Endothelial cell of umbilical vein (primary cell): Measurements from ENCODE around the gene PSAP.

Source experiments
- CTCF ChIP-seq, 2 donors: IDR thresholded peaks; 1 replicate in 1 of 2; 2 replicates in 1 of 2; pipeline ENCODE4 v1.5.1; 2011; ENCODE audit warnings: low read length in 2 of 2, mild to moderate bottlenecking in 2 of 2, moderate library complexity in 2 of 2, control low read depth in 1 of 2, inconsistent platforms in 1 of 2, low read depth in 1 of 2; ENCODE audit not compliant: insufficient read depth in 1 of 2; ENCODE audit errors: extremely low read depth in 1 of 2
- EZH2 ChIP-seq: IDR thresholded peaks from 2 replicates; pipeline ENCODE4 v1.6.1; 2012; ENCODE audit warnings: borderline replicate concordance, low read depth, mild to moderate bottlenecking, moderate library complexity, low read length, inconsistent platforms; ENCODE audit not compliant: severe bottlenecking
- FOS ChIP-seq: IDR thresholded peaks from 2 replicates; pipeline ENCODE4 v1.6.1; 2011; ENCODE audit warnings: mild to moderate bottlenecking, low read length, moderate library complexity, borderline replicate concordance; ENCODE audit not compliant: insufficient read depth
- GATA2 ChIP-seq: IDR thresholded peaks from 2 replicates; pipeline ENCODE4 v1.7.0; 2011; ENCODE audit warnings: low read depth, mild to moderate bottlenecking, moderate library complexity, mixed read lengths, low read length; ENCODE audit not compliant: insufficient read length, insufficient read depth
- JUN ChIP-seq: IDR thresholded peaks from 2 replicates; pipeline ENCODE4 v1.6.1; 2011; ENCODE audit warnings: borderline replicate concordance, low read depth; ENCODE audit not compliant: insufficient read length, insufficient read depth
- MAX ChIP-seq: IDR thresholded peaks from 2 replicates; pipeline ENCODE4 v1.6.1; 2011; ENCODE audit not compliant: insufficient read depth, insufficient read length
- MYC ChIP-seq: IDR thresholded peaks from one replicate; pipeline ENCODE4 v1.6.1; 2011; ENCODE audit warnings: mild to moderate bottlenecking, low read depth, low read length
- POLR2A ChIP-seq: IDR thresholded peaks from 2 replicates; pipeline ENCODE4 v1.6.1; 2012; ENCODE audit warnings: low read depth, mild to moderate bottlenecking, control low read depth, low read length
- POLR2AphosphoS5 ChIP-seq: IDR thresholded peaks from 2 replicates; pipeline ENCODE4 v1.6.1; 2012; ENCODE audit warnings: low read depth, mild to moderate bottlenecking, control low read depth, low read length, moderate library complexity; ENCODE audit not compliant: insufficient read depth

GRCh38 chr10:71778071-71778825 lies 72.8 kb downstream of the PSAP start:
- TF ChIP-seq FOS (no peak), POLR2A (no peak), CTCF (IDR thresholded peaks at IDR 0.05; ENCODE audit: extremely low read depth in 1 of 2, insufficient read depth in 1 of 2, low read depth in 1 of 2, low read length in 2 of 2) (no peak), EZH2 (no peak), POLR2AphosphoS5 (no peak), JUN (no peak), MYC (no peak), MAX (no peak), GATA2 (no peak)
